DMS153 treated with DMSO at 0.1 percent for 48 hours (cell line): ENCODE data around the gene IL2RA.

Experiments used
- DNase-seq: peaks from one replicate; lab custom pipeline; 2025; ENCODE audit not compliant: unreplicated experiment; lab: John Stamatoyannopoulos, UW

Gene IL2RA

GRCh38 chr10:6059506-6059905, 2.7 kb downstream of the IL2RA start:
- DNase-seq, result no peak

- no peak for DNase-seq
Measured at GRCh38 chr10:6058682-6059475, 3.3 kb downstream of the IL2RA start.

GRCh38 chr10:6056411-6057135, 5.6 kb downstream of the IL2RA start:
- DNase-seq, result no peak

GRCh38 chr10:6055929-6056328, 6.2 kb downstream of the IL2RA start:
- DNase-seq, result no peak

- no peak for DNase-seq
Measured at GRCh38 chr10:6054884-6055283, 7.3 kb downstream of the IL2RA start.

- DNase-seq, result no peak
Measured at GRCh38 chr10:6053816-6054631, 8.1 kb downstream of the IL2RA start.

- no peak for DNase-seq
Measured at GRCh38 chr10:6053303-6053702, 8.9 kb downstream of the IL2RA start.

GRCh38 chr10:6052247-6053221, 9.6 kb downstream of the IL2RA start:
- no peak for DNase-seq

- DNase-seq, result no peak
Measured at GRCh38 chr10:6050801-6051445, 11.2 kb downstream of the IL2RA start.

- DNase-seq, result no peak
Measured at GRCh38 chr10:6049031-6049400, 13.2 kb downstream of the IL2RA start.

- no peak for DNase-seq
Measured at GRCh38 chr10:6048281-6049030, 13.7 kb downstream of the IL2RA start.

- no peak for DNase-seq
Measured at GRCh38 chr10:6047847-6048246, 14.3 kb downstream of the IL2RA start.

GRCh38 chr10:6046773-6047611, 15.2 kb downstream of the IL2RA start:
- DNase-seq, result no peak

- DNase-seq, result no peak
Measured at GRCh38 chr10:6045878-6046772, 16.0 kb downstream of the IL2RA start.

- no peak for DNase-seq
Measured at GRCh38 chr10:6045314-6045848, 16.8 kb downstream of the IL2RA start.

GRCh38 chr10:6044751-6045313, 17.3 kb downstream of the IL2RA start:
- no peak for DNase-seq

GRCh38 chr10:6044060-6044459, 18.1 kb downstream of the IL2RA start:
- DNase-seq, result no peak
